ENCODE data around the gene SPINDOC. TPM values are rescaled to one million over a fixed set of nuclear protein-coding genes. Genes with fewer than 3 reads are reported as not detected.

Gene SPINDOC
- total and polyA plus RNA-seq, 9 of the 15 experiments (the other 6 are each of a cell fraction or from before 2014, with no cell fraction given) = 0.70 to 36.3 (median 19.6) TPM

DNA sequence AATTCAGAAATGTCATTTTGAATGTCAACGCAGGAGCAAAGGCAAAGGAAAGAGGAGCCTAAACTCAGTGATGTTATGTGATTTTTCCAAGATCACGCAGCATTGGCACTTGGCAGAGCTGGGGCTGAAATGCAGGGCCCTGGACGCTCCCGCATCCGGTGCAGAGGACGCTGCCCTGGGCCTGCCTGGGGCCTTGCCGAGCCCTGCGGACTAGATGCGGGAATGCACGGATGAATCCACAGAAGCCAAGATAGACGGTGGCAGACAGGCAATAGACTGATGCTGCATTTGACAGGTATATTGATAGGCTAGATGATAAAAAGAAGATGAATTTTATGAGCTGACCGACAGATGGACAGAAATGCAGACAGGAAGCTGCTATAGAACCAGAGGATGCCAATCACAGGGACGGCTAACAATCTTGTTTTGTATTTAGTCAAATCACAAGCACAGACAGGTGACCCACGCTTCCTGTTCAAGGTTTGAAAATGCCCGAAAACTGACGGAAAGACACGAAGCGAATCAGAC lies 25.0 kb downstream of the SPINDOC start (continued):
- TF ChIP-seq, protein P1, sequence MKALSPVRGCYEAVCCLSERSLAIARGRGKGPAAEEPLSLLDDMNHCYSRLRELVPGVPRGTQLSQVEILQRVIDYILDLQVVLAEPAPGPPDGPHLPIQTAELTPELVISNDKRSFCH (CRISPR knock-in tag; IDR thresholded peaks at IDR 0.05) = no peak
- TF ChIP-seq, protein P1 (tag; IDR thresholded peaks at IDR 0.05) = no peak
- no peak for TF ChIP-seq ZNF778 (CRISPR knock-in tag; IDR thresholded peaks at IDR 0.05)
- no peak for TF ChIP-seq RUNX1 (IDR thresholded peaks at IDR 0.05; ENCODE audit: low read depth)
- TF ChIP-seq STAT5A (IDR thresholded peaks at IDR 0.05; ENCODE audit: borderline replicate concordance, low read length) = no peak
- TF ChIP-seq, protein P2, sequence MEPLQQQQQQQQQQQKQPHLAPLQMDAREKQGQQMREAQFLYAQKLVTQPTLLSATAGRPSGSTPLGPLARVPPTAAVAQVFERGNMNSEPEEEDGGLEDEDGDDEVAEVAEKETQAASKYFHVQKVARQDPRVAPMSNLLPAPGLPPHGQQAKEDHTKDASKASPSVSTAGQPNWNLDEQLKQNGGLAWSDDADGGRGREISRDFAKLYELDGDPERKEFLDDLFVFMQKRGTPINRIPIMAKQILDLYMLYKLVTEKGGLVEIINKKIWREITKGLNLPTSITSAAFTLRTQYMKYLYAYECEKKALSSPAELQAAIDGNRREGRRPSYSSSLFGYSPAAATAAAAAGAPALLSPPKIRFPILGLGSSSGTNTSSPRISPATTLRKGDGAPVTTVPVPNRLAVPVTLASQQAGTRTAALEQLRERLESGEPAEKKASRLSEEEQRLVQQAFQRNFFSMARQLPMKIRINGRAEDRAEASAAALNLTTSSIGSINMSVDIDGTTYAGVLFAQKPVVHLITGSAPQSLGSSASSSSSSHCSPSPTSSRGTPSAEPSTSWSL (CRISPR knock-in tag; IDR thresholded peaks at IDR 0.05; ENCODE audit: borderline replicate concordance) = no peak
- TF ChIP-seq SPI1 (IDR thresholded peaks at IDR 0.05; ENCODE audit: borderline replicate concordance, low read depth, low read length) = no peak
- TF ChIP-seq, protein P3, sequence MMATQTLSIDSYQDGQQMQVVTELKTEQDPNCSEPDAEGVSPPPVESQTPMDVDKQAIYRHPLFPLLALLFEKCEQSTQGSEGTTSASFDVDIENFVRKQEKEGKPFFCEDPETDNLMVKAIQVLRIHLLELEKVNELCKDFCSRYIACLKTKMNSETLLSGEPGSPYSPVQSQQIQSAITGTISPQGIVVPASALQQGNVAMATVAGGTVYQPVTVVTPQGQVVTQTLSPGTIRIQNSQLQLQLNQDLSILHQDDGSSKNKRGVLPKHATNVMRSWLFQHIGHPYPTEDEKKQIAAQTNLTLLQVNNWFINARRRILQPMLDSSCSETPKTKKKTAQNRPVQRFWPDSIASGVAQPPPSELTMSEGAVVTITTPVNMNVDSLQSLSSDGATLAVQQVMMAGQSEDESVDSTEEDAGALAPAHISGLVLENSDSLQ (IDR thresholded peaks at IDR 0.05) = peak; percentile 72
- TF ChIP-seq, protein P4, sequence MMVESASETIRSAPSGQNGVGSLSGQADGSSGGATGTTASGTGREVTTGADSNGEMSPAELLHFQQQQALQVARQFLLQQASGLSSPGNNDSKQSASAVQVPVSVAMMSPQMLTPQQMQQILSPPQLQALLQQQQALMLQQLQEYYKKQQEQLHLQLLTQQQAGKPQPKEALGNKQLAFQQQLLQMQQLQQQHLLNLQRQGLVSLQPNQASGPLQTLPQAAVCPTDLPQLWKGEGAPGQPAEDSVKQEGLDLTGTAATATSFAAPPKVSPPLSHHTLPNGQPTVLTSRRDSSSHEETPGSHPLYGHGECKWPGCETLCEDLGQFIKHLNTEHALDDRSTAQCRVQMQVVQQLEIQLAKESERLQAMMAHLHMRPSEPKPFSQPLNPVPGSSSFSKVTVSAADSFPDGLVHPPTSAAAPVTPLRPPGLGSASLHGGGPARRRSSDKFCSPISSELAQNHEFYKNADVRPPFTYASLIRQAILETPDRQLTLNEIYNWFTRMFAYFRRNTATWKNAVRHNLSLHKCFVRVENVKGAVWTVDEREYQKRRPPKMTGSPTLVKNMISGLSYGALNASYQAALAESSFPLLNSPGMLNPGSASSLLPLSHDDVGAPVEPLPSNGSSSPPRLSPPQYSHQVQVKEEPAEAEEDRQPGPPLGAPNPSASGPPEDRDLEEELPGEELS (CRISPR knock-in tag; IDR thresholded peaks at IDR 0.05; ENCODE audit: borderline replicate concordance) = no peak
- TF ChIP-seq ZEB2 (IDR thresholded peaks at IDR 0.05) = no peak
- TF ChIP-seq, protein P5, sequence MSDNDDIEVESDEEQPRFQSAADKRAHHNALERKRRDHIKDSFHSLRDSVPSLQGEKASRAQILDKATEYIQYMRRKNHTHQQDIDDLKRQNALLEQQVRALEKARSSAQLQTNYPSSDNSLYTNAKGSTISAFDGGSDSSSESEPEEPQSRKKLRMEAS (CRISPR knock-in tag; IDR thresholded peaks at IDR 0.05) = peak; percentile 4; the same call in 1 of the 2 replicates
- TF ChIP-seq, protein P6, sequence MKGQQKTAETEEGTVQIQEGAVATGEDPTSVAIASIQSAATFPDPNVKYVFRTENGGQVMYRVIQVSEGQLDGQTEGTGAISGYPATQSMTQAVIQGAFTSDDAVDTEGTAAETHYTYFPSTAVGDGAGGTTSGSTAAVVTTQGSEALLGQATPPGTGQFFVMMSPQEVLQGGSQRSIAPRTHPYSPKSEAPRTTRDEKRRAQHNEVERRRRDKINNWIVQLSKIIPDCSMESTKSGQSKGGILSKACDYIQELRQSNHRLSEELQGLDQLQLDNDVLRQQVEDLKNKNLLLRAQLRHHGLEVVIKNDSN (CRISPR knock-in tag; IDR thresholded peaks at IDR 0.05) = 0 out of 2 replicates have a peak, but pooled peaks have one; percentile 29
- 0 out of 4 replicates have a peak, but pooled peaks of 1 of the 2 experiments have one; percentile 23 for TF ChIP-seq TEAD1 (CRISPR knock-in tag; IDR thresholded peaks at IDR 0.05)
- TF ChIP-seq EZH2 (IDR thresholded peaks at IDR 0.05; ENCODE audit: borderline replicate concordance, low read depth, low read length) = no peak
- TF ChIP-seq, protein P7, sequence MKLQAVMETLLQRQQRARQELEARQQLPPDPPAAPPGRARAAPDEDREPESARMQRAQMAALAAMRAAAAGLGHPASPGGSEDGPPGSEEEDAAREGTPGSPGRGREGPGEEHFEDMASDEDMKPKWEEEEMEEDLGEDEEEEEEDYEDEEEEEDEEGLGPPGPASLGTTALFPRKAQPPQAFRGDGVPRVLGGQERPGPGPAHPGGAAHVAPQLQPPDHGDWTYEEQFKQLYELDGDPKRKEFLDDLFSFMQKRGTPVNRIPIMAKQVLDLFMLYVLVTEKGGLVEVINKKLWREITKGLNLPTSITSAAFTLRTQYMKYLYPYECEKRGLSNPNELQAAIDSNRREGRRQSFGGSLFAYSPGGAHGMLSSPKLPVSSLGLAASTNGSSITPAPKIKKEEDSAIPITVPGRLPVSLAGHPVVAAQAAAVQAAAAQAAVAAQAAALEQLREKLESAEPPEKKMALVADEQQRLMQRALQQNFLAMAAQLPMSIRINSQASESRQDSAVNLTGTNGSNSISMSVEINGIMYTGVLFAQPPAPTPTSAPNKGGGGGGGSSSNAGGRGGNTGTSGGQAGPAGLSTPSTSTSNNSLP (IDR thresholded peaks at IDR 0.05; ENCODE audit: borderline replicate concordance, low read depth, low read length) = no peak
- TF ChIP-seq, protein P8, sequence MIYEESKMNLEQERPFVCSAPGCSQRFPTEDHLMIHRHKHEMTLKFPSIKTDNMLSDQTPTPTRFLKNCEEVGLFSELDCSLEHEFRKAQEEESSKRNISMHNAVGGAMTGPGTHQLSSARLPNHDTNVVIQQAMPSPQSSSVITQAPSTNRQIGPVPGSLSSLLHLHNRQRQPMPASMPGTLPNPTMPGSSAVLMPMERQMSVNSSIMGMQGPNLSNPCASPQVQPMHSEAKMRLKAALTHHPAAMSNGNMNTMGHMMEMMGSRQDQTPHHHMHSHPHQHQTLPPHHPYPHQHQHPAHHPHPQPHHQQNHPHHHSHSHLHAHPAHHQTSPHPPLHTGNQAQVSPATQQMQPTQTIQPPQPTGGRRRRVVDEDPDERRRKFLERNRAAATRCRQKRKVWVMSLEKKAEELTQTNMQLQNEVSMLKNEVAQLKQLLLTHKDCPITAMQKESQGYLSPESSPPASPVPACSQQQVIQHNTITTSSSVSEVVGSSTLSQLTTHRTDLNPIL (CRISPR knock-in tag; IDR thresholded peaks at IDR 0.05) = no peak

Data from K562 (cell line).